Activated CD4-positive, alpha-beta T cell treated with anti-CD3 and anti-CD28 coated beads, Interleukin-2, amount 10 ng/mL, durations not matched to agents 24 days and 14 days (primary cell): ENCODE data around the gene SETD1B. TPM values are rescaled to one million over a fixed set of nuclear protein-coding genes. Genes with fewer than 3 reads are reported as not detected.

Experiments
- DNase-seq: peaks from one replicate; pipeline ENCODE4 v3.0.0; 2022
- H3K27ac Mint-ChIP-seq: one replicate; pipeline ENCODE4 v1.8.0; 2022; ENCODE audit warnings: mild to moderate bottlenecking, mixed read lengths
- H3K27me3 Mint-ChIP-seq: one replicate; pipeline ENCODE4 v1.8.0; 2022; ENCODE audit warnings: mixed read lengths
- H3K36me3 Mint-ChIP-seq: one replicate; pipeline ENCODE4 v1.8.0; 2022; ENCODE audit warnings: low read depth, mild to moderate bottlenecking, mixed read lengths
- H3K4me1 Mint-ChIP-seq: one replicate; pipeline ENCODE4 v1.8.0; 2021; ENCODE audit warnings: mixed read lengths
- H3K4me3 Mint-ChIP-seq: one replicate; pipeline ENCODE4 v1.8.0; 2022; ENCODE audit warnings: mild to moderate bottlenecking, moderate library complexity, mixed read lengths
- H3K9me3 Mint-ChIP-seq: one replicate; pipeline ENCODE4 v1.8.0; 2021; ENCODE audit warnings: mixed read lengths
- intact Hi-C: fragments of 100-400 bp; cut with micrococcal nuclease; formaldehyde crosslinking; loops from one replicate; pipeline ENCODE4 v1.15.1; 2023
- total RNA-seq: library from RNA; stranded (reverse); gene quantifications from 2 replicates; pipeline ENCODE4 v1.2.3, GENCODE V29; 2022

The SETD1B gene
- total RNA-seq, 1 donor from 2014 or later, result 29.2 TPM

DNA sequence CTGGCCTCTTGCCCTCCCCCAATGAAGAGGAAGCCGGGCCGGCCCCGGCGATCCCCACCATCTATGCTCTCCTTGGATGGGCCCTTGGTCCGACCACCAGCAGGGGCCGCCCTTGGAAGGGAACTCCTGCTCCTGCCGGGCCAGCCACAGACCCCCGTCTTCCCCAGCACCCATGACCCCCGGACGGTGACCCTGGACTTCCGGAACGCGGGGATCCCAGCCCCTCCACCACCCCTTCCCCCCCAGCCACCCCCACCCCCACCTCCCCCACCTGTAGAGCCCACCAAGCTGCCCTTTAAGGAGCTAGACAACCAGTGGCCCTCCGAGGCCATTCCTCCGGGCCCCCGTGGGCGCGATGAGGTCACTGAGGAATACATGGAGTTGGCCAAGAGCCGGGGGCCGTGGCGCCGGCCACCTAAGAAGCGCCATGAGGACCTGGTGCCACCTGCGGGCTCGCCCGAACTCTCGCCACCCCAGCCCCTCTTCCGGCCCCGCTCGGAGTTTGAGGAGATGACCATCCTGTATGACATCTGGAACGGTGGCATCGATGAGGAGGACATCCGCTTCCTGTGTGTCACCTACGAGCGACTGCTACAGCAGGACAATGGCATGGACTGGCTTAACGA, 19.4 kb downstream of the SETD1B start:
- Mint-ChIP-seq H3K36me3 (peaks cover 53% of the 10 kb centered on the region), H3K4me1 (no peaks in the 10 kb centered on the region), H3K27ac (no peak overlapping the region), H3K27me3 (no peaks in the 10 kb centered on the region), H3K4me3 (no peak overlapping the region), H3K9me3 (no peaks in the 10 kb centered on the region)
- intact Hi-C loops, result no loop called here
- DNase-seq, result no peak

DNA sequence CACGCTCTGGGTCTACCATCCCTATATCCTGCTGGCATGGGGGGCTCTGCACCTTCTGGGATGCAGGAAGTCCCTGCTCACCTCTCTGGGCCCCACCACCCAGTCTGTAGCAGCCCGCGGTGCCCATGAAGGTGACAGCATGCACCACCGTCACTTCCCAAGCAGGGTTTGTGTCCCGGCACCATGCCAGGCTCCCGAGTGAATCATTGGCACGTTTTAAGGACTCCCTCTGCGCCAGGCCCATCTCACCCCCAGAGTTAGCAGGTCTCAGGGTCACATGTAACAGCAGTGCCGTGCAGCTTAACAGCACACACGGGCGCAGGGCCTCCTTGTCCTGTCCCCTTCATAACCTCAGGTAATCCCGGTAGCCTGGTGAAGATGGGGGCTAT, 19.9 kb downstream of the SETD1B start:
- intact Hi-C loops, result no loop called here

DNA sequence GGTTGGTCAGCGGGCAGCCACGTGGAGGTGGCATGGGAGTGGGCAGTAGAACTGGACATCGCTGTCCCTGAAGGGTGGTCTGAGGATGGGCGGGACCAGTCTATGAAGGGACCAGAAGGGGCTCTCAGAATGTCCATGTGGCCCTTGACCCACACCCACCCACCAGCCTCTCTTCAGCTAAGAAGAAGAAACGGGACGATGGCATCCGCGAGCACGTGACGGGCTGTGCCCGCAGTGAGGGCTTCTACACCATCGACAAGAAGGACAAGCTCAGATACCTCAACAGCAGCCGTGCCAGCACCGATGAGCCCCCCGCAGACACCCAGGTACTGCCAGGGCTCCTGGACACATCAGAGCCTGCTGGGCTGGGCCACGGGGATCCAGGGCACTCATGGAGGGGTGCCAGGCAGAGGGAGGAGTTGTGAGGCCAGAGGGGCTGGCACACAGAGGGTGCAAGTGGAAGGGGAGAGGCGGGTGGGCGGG, 21.3 kb downstream of the SETD1B start:
- DNase-seq, result no peak
- intact Hi-C loops, result no loop called here
- Mint-ChIP-seq H3K4me3 (no peak overlapping the region), H3K36me3 (peaks cover 60% of the 10 kb centered on the region), H3K27me3 (no peaks in the 10 kb centered on the region), H3K27ac (no peak overlapping the region), H3K9me3 (no peaks in the 10 kb centered on the region), H3K4me1 (peaks cover 2% of the 10 kb centered on the region)

More for the DNA sequence above, 19.9 kb downstream of the SETD1B start:
- Mint-ChIP-seq H3K9me3 (no peaks in the 10 kb centered on the region), H3K27ac (no peak overlapping the region), H3K4me3 (no peak overlapping the region), H3K4me1 (peaks cover under 1% of the 10 kb centered on the region), H3K36me3 (peaks cover 57% of the 10 kb centered on the region), H3K27me3 (no peaks in the 10 kb centered on the region)
- no peak for DNase-seq

DNA sequence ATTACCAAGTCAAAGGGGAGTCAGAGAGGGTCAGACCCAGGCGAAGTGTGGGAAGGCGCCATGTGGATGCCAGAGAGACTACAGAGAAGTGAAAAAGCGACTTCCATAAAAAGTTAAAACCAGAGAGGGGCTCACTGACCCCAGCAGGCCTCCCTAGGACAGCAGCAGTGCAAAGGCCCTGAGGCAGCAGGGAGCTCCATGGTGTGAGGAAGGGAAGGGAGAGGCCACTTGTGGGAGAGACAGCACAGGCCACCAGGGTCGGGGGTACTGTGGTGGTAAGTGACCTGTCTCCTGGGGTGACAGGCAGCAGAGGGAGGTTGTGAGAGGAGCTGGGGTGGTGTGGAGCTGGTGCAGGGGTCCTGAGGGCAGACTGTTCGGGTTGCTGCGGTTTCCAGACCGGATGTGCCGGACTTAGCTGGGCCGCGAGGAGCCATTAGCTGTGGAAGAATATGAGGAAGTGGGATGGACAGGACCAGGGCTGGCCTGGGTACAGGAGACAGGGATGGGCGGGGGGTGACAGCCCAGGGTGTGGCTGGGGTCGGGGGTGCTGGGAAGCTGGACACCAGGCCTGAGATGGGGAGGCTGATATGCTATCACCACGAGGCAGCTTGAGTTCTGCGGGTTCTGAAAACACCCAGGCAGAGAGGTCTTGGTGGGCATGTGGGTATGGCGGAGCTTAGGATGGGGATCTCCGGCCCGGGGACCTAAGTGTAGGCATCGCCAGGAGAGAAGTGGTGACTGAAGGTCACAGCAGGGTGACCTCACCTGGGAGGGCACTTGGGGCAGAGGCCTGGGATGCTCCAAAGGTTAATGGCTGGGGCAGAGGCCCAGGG, 22.7 kb downstream of the SETD1B start:
- no peaks in the 10 kb centered on the region for H3K9me3 Mint-ChIP-seq
- peaks cover 62% of the 10 kb centered on the region for H3K36me3 Mint-ChIP-seq
- peak overlapping the region; percentile 5 for H3K27ac Mint-ChIP-seq
- H3K4me1 Mint-ChIP-seq, result peaks cover 2% of the 10 kb centered on the region
- no peak for DNase-seq
- H3K27me3 Mint-ChIP-seq, result no peaks in the 10 kb centered on the region
- intact Hi-C loops, result no loop called here
- no peak overlapping the region for H3K4me3 Mint-ChIP-seq

DNA sequence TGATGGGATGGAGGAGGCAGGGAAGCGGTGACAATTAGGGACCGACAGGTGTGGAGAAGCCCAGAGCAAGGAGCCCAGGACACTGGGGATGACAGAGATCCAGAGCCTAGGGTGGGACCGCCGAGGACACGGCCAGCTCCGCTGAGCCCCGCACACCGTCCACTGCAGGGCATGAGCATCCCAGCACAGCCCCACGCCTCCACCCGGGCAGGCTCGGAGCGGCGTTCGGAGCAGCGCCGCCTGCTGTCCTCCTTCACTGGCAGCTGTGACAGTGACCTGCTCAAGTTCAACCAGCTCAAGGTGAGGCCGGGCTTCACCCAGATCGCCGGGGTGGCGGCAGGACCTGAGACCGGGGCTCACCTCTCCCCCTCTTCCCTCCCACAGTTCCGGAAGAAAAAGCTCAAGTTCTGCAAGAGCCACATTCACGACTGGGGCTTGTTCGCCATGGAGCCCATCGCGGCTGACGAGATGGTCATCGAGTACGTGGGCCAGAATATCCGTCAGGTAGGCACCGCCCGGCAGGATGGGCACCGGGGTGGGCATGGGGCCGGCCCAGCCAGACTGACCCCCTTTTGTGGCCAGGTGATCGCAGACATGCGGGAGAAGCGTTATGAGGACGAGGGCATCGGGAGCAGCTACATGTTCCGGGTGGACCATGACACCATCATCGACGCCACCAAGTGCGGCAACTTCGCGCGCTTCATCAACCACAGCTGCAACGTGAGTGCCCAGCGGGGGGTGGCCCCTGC, 23.7 kb downstream of the SETD1B start:
- Mint-ChIP-seq H3K4me3 (no peak overlapping the region), H3K36me3 (peaks cover 67% of the 10 kb centered on the region), H3K27me3 (no peaks in the 10 kb centered on the region), H3K27ac (no peak overlapping the region), H3K9me3 (no peaks in the 10 kb centered on the region), H3K4me1 (peaks cover 2% of the 10 kb centered on the region)
- intact Hi-C loops, result no loop called here
- DNase-seq, result no peak

DNA sequence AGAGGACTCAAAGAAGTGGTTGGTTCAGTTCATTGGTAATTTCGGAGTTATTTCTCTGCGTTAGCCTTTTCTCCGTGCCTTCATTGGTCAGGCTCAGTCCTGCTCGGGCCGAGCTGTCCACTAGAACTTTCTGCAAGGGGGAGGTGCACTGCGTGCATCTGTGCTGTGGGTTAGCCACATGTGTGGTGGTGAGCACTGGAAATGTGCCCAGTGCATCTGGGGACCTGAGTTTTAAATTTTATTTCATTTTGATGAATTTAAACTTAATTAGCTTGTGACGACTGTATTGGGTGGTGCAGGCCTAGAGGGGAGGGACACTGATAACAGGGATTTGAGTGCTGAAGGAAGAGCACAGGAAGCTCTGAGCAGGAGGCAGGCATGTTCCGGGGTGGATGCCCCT, 24.5 kb downstream of the SETD1B start:
- Mint-ChIP-seq H3K4me1 (peaks cover 2% of the 10 kb centered on the region), H3K4me3 (no peak overlapping the region), H3K27me3 (no peaks in the 10 kb centered on the region), H3K27ac (no peak overlapping the region), H3K9me3 (no peaks in the 10 kb centered on the region), H3K36me3 (peaks cover 70% of the 10 kb centered on the region)
- DNase-seq, result no peak
- intact Hi-C loops, result no loop called here

DNA sequence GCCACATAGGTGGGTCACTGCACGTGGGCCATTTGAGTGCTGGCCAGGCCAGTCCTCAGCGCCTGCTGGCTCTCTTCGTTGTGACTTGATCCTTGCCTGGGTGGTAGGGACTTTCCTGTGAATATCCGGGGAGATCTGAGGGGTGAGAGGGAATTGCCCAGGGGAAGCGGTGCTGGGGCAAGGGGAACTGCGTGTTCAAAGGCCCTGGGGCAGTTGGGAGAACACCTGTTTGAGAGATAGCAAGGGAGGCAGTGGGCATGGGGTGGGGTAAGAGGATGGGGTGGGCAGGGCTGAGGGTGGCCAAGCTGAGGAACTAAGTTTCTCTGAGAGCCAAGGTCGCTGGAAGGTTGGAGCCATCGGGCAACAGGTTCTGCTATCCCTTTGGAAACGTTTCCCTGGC, 25.0 kb downstream of the SETD1B start:
- no peak overlapping the region for H3K4me3 Mint-ChIP-seq
- no peak for DNase-seq
- H3K4me1 Mint-ChIP-seq, result peaks cover 2% of the 10 kb centered on the region
- peaks cover 65% of the 10 kb centered on the region for H3K36me3 Mint-ChIP-seq
- peak overlapping the region; percentile 49 for H3K27ac Mint-ChIP-seq
- H3K9me3 Mint-ChIP-seq, result no peaks in the 10 kb centered on the region
- intact Hi-C loops, result no loop called here
- no peaks in the 10 kb centered on the region for H3K27me3 Mint-ChIP-seq

DNA sequence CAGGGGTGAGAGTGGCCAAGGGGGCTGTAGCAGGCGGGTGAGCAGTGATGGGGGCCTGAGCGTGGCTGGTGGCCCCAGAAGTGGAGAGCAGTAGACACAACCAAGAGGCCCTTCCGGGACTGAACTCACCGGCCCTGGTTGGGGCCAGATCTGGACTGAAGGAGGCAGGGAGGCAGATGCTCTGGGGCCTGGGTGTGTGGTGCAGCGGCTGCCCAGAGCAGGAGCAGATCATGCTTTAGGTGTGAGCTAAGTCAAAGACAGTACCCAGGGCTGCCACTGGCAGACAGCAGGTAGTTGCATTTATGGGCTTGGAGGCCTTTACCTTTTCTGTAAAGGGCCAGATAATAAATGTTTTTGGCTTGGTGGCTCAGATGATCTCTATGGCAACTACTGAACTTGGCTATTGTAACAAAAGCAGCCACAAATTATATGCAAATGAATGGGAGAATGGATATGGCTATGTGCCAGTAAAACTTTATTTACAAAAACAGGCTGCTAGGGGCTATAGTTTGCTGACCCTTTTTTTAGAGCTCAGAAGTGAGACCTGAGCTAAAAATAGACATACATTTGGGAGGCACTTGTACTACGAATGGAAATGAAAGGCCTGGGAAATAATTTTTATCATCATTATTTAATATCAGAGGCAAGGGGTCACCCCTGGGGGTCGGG, 25.6 kb downstream of the SETD1B start:
- no peaks in the 10 kb centered on the region for H3K27me3 Mint-ChIP-seq
- intact Hi-C loops, result no loop called here
- peaks cover 64% of the 10 kb centered on the region for H3K36me3 Mint-ChIP-seq
- H3K4me1 Mint-ChIP-seq, result peaks cover 2% of the 10 kb centered on the region
- no peak overlapping the region for H3K4me3 Mint-ChIP-seq
- DNase-seq, result no peak
- H3K27ac Mint-ChIP-seq, result no peak overlapping the region
- H3K9me3 Mint-ChIP-seq, result no peaks in the 10 kb centered on the region

DNA sequence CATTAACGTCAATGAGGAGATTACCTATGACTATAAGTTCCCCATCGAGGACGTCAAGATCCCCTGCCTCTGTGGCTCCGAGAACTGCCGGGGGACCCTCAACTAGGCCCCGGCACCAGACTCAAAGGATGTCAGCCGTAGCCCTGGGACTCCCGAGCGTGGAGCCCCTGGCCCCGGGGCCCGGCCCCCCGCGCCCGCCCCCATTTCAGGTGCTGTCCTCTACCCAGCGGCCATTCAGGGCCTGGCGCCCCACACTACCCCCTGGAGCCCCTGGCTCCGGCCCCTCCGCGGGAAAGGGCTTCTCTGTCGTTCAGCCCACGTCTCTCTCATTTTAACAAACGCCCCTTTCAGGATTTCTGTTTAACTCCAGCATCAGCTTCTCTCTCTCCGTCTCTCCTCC, 26.3 kb downstream of the SETD1B start:
- Mint-ChIP-seq H3K4me1 (peaks cover 2% of the 10 kb centered on the region), H3K4me3 (no peak overlapping the region), H3K9me3 (no peaks in the 10 kb centered on the region), H3K27ac (no peak overlapping the region), H3K27me3 (no peaks in the 10 kb centered on the region), H3K36me3 (peaks cover 59% of the 10 kb centered on the region)
- intact Hi-C loops, result no loop called here
- DNase-seq, result no peak

DNA sequence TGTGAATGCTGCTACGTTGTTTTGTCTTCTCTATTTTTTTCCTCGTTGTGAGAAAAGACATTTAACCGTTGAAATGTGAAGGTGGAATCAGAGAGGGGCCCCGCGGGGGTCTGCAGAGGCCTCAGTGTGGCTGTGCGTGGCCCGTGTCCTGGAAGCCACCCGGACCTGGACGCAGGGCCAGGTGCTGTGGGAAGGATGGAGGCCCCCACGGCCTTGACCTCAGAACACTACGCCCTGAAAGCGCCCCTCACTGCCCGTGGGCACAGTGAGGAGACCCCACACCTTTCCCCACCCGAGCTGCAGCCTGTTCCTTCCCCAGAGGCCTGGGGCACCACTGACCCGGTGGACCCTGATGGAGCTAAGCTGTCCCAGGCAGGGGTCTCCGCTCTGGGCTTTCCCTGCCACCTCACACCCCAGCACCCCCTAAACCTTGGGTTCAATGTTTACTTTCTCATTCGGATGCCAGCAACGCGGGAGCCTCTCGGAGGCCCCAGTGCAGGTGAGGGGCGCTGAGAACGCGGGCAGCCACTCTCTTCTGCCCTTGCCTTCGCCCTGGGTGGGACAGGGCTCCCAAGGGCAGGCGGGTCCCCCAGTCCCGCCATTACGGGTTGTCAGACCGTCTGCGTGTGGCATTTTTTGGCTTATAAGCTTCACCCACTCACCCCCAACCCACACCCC, 26.9 kb downstream of the SETD1B start:
- intact Hi-C loops, result no loop called here

DNA sequence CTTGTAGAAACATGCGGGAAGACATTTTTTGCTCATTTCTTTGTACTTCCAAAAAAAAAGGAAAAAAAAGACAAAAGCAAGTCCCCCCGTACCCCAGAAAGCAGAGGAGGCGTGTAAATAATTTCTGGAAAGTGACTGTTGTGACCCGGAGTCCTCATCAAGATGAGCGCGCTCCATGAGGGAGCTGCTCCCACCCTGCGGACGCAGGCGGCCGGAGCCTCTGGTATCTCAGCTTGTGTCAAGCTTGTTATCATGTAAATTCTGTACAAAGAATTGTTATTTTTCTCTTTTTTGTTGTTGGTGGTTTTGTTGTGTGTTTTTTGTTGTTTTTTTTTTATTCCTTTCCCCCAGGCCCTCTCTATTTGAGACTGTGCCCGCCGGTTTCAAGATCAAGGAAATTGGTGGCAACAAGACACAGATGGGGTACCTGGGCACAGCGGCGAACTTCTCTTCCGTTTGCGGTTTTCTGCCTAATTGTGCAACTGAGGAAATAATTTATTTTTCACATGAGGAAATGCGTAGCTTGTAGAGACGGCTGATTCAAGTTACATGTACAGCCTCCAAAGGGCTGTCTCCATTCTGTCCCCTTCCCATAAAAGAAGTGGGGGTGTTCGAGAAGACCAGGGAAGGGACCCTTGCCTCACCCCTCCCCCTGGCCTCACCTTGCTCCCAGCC, 27.9 kb downstream of the SETD1B start:
- H3K9me3 Mint-ChIP-seq, result no peaks in the 10 kb centered on the region
- H3K36me3 Mint-ChIP-seq, result peaks cover 47% of the 10 kb centered on the region
- H3K4me1 Mint-ChIP-seq, result peaks cover 2% of the 10 kb centered on the region
- no peak overlapping the region for H3K27ac Mint-ChIP-seq
- H3K27me3 Mint-ChIP-seq, result no peaks in the 10 kb centered on the region
- intact Hi-C loops, result no loop called here
- no peak overlapping the region for H3K4me3 Mint-ChIP-seq
- DNase-seq, result no peak

More for the DNA sequence above, 26.9 kb downstream of the SETD1B start:
- H3K27me3 Mint-ChIP-seq, result no peaks in the 10 kb centered on the region
- H3K4me3 Mint-ChIP-seq, result no peak overlapping the region
- no peak overlapping the region for H3K27ac Mint-ChIP-seq
- DNase-seq, result no peak
- H3K36me3 Mint-ChIP-seq, result peaks cover 55% of the 10 kb centered on the region
- peaks cover 2% of the 10 kb centered on the region for H3K4me1 Mint-ChIP-seq
- H3K9me3 Mint-ChIP-seq, result no peaks in the 10 kb centered on the region

DNA sequence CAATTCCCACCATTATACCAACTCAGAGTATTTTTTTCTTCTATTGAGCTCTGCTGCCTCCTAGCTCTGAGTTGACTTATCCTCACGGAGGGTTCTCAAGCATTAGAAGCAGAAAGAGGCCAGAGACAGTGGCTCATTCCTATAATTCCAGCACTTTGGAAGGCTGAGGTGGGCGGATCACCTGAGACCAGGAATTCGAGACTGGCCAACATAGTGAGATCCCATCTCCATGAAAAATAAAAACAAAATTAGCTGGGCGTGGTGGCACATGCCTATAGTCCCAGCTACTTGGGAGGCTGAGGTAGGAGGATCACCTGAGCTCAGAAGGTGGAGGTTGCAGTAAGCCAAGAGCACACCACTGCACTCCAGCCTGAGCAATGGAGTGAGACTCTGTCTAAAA, 33.9 kb downstream of the SETD1B start:
- Mint-ChIP-seq H3K27me3 (no peaks in the 10 kb centered on the region), H3K4me3 (no peak overlapping the region), H3K9me3 (no peaks in the 10 kb centered on the region), H3K4me1 (peaks cover 13% of the 10 kb centered on the region), H3K36me3 (peaks cover 1% of the 10 kb centered on the region), H3K27ac (no peak overlapping the region)
- intact Hi-C loops, result loop anchor here (2.0 kb wide), 1 partner anchor 43 kb away; no protein-coding TSS in a partner anchor
- no peak for DNase-seq

DNA sequence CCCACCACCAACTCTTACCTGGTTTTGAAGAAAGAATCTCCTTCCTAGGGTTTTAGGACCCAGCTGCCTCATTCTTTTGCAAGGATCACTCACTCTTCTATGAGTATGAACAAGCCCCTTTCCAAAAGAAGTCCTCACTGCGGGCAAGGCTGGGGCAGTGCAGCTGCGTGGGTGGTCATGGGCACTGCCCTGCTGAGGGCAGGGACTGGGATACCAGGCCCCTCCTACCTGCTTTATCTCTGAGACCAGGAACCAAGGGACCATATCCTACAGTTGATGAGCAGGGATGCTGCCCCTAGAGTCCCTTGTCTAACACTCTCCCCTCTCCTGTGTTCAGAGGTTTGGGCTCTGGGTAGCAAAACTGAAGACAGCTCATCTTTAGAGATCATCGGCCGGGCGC, 34.3 kb downstream of the SETD1B start:
- Mint-ChIP-seq H3K9me3 (no peaks in the 10 kb centered on the region), H3K4me3 (peak overlapping the region; percentile 95), H3K27me3 (no peaks in the 10 kb centered on the region), H3K4me1 (peaks cover 13% of the 10 kb centered on the region), H3K27ac (no peak overlapping the region), H3K36me3 (no peaks in the 10 kb centered on the region)
- DNase-seq, result no peak
- intact Hi-C loops, result loop anchor here (2.0 kb wide), 1 partner anchor 43 kb away; no protein-coding TSS in a partner anchor
